WERI-Rb-1 (cell line): ENCODE data around the gene LSM12.

ENCODE experiments used
- DNase-seq: peaks from one replicate; pipeline ENCODE4 v3.0.0-alpha.2; 2020
- H3K27ac ChIP-seq: fragments of 250-450 bp; sonication (Bioruptor Pico); 2 replicates; pipeline ENCODE4 v1.5.1; 2020; ENCODE audit warnings: mild to moderate bottlenecking, moderate library complexity
- H3K27me3 ChIP-seq: fragments of 250-450 bp; sonication (Bioruptor Pico); 2 replicates; pipeline ENCODE4 v1.5.1; 2021; ENCODE audit warnings: mild to moderate bottlenecking, low read depth, moderate library complexity; ENCODE audit not compliant: insufficient read depth, severe bottlenecking
- H3K36me3 ChIP-seq: fragments of 250-450 bp; sonication (Bioruptor Pico); 2 replicates; pipeline ENCODE4 v1.5.1; 2020; ENCODE audit warnings: mild to moderate bottlenecking, moderate library complexity
- H3K4me3 ChIP-seq: 2 replicates; pipeline ENCODE4 v1.5.1; 2011; ENCODE audit warnings: low read depth, mild to moderate bottlenecking, control low read depth, low read length
- H3K9me3 ChIP-seq: fragments of 250-450 bp; sonication (Bioruptor Pico); 2 replicates; pipeline ENCODE4 v1.5.1; 2021; ENCODE audit warnings: mild to moderate bottlenecking, moderate library complexity; ENCODE audit not compliant: severe bottlenecking
- TF ChIP-seq, protein P1 (sequence below): IDR thresholded peaks from 2 replicates; pipeline ENCODE4 v1.5.1; 2011; ENCODE audit warnings: low read depth, mild to moderate bottlenecking, control low read depth, inconsistent platforms, low read length

The LSM12 gene

DNA sequence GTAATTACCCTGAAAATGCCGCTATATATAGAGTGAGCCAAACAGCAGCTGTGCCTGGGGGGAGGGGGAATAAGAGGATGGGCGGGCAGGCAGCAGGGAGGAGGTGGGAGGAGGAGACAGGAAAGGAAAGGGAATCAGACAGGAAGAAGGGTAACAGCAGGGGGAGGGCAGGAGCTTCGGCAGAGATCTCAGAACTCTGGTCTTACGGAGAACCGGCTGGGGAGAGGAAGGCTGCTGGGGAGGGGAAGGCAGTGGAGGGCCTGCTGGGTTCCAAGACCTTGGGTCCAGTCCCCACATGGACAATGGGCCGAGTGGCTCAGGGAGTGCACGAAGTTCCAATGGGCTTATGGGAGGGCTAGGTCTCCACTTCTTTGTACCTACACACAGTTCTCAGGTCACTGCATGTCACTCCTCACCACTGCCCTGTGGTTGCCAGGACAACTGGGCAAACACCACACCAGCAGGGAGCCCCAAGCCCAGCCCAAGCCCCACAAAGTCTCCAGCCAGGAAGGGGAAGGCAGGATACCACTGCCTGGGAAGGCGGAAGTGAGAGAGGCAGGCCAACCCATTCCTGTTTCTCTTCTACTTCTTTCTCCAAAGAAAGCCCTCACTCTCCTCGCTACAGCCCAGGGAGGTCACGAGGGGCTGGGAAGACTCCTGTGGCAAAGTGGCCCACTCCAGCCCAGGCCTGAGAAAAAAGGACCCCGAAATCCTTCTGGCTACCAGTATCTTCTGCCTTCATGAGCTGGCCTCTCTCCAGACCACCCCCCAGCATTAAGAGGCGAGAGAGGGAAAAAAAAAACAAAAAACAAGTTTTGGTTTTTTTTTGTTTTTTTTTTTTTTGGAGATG, 29.4 kb upstream of the LSM12 start:
- TF ChIP-seq, protein P1, sequence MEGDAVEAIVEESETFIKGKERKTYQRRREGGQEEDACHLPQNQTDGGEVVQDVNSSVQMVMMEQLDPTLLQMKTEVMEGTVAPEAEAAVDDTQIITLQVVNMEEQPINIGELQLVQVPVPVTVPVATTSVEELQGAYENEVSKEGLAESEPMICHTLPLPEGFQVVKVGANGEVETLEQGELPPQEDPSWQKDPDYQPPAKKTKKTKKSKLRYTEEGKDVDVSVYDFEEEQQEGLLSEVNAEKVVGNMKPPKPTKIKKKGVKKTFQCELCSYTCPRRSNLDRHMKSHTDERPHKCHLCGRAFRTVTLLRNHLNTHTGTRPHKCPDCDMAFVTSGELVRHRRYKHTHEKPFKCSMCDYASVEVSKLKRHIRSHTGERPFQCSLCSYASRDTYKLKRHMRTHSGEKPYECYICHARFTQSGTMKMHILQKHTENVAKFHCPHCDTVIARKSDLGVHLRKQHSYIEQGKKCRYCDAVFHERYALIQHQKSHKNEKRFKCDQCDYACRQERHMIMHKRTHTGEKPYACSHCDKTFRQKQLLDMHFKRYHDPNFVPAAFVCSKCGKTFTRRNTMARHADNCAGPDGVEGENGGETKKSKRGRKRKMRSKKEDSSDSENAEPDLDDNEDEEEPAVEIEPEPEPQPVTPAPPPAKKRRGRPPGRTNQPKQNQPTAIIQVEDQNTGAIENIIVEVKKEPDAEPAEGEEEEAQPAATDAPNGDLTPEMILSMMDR, result peak; percentile 46; the same call in 1 of the 2 replicates
- Histone ChIP-seq H3K27me3 (no peaks in the 10 kb centered on the region), H3K36me3 (peaks cover 53% of the 10 kb centered on the region), H3K9me3 (no peaks in the 10 kb centered on the region), H3K27ac (peak overlapping the region; percentile 93), H3K4me3 (peak overlapping the region; percentile 35)
- peak; percentile 99 for DNase-seq

DNA sequence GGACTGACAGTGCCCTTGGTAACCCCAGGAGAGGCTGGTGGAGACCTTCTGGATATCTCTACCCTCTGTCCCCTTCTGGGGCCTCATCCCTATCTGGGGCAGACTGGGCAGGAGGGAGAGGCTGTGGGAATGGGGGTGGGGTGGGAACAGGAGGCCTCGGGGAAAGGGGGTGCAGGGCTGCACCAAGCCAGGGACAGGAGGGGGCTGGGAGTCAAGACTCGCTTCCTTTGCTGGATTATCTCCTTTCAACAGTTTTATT, 28.8 kb upstream of the LSM12 start:
- TF ChIP-seq, protein P1, result no peak

DNA sequence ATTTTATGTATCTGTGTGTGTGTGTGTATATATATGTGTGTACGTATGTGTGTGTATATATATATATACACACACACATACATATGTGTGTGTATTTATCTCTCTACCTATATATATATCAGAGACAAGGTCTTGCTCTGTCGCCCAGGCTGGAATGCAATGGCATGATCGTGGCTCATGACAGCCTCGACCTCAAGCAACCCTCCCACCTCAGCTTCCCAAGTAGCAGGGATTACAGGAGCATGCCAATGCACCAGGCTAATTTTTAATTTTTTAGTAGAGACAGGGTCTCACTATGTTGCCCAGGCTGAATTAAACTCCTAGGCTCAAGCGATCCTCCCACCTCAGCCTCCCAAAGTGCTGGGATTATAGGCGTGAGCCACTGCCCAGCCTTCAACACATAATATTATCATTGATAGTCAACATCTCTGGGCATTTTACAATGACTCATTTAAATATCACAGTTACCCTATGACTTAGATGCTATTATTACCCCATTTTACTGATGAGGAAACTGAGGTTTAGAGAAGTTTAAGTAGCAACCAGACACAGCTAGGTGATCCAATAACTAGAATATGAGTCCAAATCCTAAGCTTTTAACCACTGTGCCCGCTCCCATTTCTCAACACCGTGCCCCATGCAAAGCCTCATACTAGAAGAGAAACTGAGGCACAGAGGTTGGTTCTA, 28.4 kb upstream of the LSM12 start:
- Histone ChIP-seq H3K4me3 (peak overlapping the region; percentile 24), H3K27ac (peak overlapping the region; percentile 93), H3K27me3 (no peaks in the 10 kb centered on the region), H3K36me3 (peaks cover 59% of the 10 kb centered on the region), H3K9me3 (no peaks in the 10 kb centered on the region)
- TF ChIP-seq, protein P1, result no peak
- DNase-seq, result no peak

More for the DNA sequence above, 28.8 kb upstream of the LSM12 start:
- Histone ChIP-seq H3K4me3 (peak overlapping the region; percentile 24), H3K9me3 (no peaks in the 10 kb centered on the region), H3K36me3 (peaks cover 58% of the 10 kb centered on the region), H3K27ac (peak overlapping the region; percentile 93), H3K27me3 (no peaks in the 10 kb centered on the region)
- DNase-seq, result no peak

DNA sequence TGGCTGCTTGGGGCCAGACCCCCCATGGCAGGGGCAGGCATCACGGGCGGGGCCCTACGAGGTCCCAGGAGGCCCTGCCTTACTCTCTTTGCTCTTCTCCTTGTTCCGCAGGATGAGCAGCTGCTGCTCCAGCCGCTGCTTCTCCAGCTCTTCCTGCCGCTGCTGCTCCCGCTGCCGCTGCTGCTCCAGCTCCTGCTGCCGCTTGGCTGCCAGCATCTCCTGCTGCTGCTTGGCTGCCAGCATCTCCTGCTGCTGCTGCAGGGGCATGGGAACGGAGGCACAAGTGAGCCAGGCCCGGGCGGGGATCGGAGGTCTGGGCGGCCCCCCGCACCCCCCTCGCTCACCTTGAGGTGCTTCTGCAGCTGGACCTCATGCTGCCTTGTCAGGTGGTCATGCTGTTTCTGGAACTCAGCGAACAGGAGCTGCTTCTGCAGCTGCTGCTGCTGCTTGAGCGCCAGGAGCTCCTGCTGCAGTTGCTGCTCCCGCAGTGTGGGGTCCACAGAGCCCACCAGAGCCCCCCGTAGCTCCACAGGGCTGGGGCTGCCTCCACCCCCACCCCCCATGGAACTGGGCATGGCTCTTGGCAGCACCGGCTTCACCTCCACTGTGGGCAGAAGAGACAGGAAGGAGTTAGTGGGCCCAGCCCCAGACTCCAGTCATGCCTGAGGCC, 26.9 kb upstream of the LSM12 start:
- TF ChIP-seq, protein P1, result no peak
- Histone ChIP-seq H3K27ac (no peak overlapping the region; the same call in 1 of the 2 replicates), H3K9me3 (no peaks in the 10 kb centered on the region), H3K4me3 (no peak overlapping the region), H3K27me3 (no peaks in the 10 kb centered on the region), H3K36me3 (peaks cover 62% of the 10 kb centered on the region)
- DNase-seq, result no peak

DNA sequence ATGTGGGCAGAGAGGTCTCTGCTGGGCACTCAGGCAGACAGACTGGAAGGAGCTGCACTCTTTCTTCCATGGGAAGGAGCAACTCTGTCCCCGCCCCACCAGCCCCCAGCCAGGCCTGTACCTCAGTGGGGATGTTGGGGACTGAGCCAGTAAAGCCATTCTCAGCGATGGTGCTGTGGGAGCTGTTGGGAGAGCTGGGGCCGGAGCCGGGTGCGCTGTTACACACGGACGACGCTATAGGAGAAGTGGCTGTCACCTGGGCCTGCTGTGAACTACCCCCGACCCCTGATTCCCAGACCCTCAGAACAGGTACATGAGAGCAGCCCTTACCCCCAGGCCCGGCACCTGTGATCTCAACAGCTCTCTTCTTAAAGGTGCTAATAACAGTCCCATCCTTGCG, 25.6 kb upstream of the LSM12 start:
- DNase-seq, result no peak
- no peak overlapping the region for H3K27ac ChIP-seq
- TF ChIP-seq, protein P1, result no peak

More for the DNA sequence above, 25.6 kb upstream of the LSM12 start:
- Histone ChIP-seq H3K4me3 (no peak overlapping the region), H3K36me3 (peaks cover 69% of the 10 kb centered on the region), H3K27me3 (no peaks in the 10 kb centered on the region), H3K9me3 (no peaks in the 10 kb centered on the region)
